H1 (cell line): ENCODE measurements around the gene CLEC14A. TPM values are rescaled to one million over a fixed set of nuclear protein-coding genes. Genes with fewer than 3 reads are reported as not detected.

Experiments used
- CTCF ChIA-PET: fragments of 300-600 bp; sonication (Branson Sonifier 250); formaldehyde crosslinking; loops from one replicate; lab custom pipeline; 2021; ENCODE audit not compliant: partially characterized antibody; lab: Charles Lee
- POLR2A ChIA-PET: fragments of 300-600 bp; sonication (Branson Sonifier 250); formaldehyde crosslinking; loops from one replicate; lab custom pipeline; 2021; ENCODE audit warnings: inconsistent platforms; ENCODE audit not compliant: partially characterized antibody; lab: Charles Lee
- DNase-seq, 2 experiments: peaks; one replicate each; pipeline versions ENCODE4 v3.0.0 to v3.0.0-alpha.2; 2010 to 2022; ENCODE audit warnings: low spot score in 2 of 2, low read depth in 1 of 2, mixed read lengths in 1 of 2
- FAIRE-seq: peaks from 2 replicates; lab custom pipeline; 2011; peaks lifted over from hg19 to GRCh38; lab: Jason Lieb, UNC
- H2AFZ ChIP-seq: 2 replicates; pipeline ENCODE4 v1.8.1; 2012; ENCODE audit warnings: low read length, inconsistent platforms
- H2AK5ac ChIP-seq: 2 replicates; pipeline ENCODE4 v1.6.1; 2013; ENCODE audit warnings: low read depth, low read length
- H2BK120ac ChIP-seq: replicated peaks from 2 replicates; pipeline ENCODE3; 2013; ENCODE audit warnings: low read depth, low read length, inconsistent platforms
- H2BK12ac ChIP-seq: 2 replicates; pipeline ENCODE4 v1.6.1; 2013; ENCODE audit warnings: low read depth, low read length
- H2BK15ac ChIP-seq: 2 replicates; pipeline ENCODE4 v1.6.1; 2013; ENCODE audit warnings: low read length
- H2BK20ac ChIP-seq: 2 replicates; pipeline ENCODE4 v1.6.1; 2013; ENCODE audit warnings: low read length
- H2BK5ac ChIP-seq: 2 replicates; pipeline ENCODE4 v1.6.1; 2013; ENCODE audit warnings: low read depth, low read length
- H3K14ac ChIP-seq: 2 replicates; pipeline ENCODE4 v1.6.1; 2013; ENCODE audit warnings: inconsistent platforms; ENCODE audit not compliant: insufficient read length
- H3K18ac ChIP-seq: 2 replicates; pipeline ENCODE4 v1.6.1; 2013; ENCODE audit warnings: low read length; ENCODE audit errors: extremely low read depth
- H3K23ac ChIP-seq: 2 replicates; pipeline ENCODE4 v1.6.1; 2013; ENCODE audit warnings: inconsistent platforms; ENCODE audit not compliant: insufficient read length
- H3K23me2 ChIP-seq: 2 replicates; pipeline ENCODE4 v1.6.1; 2013; ENCODE audit warnings: low read depth, low read length
- H3K27ac ChIP-seq: 2 replicates; pipeline ENCODE4 v1.6.1; 2011; ENCODE audit warnings: low read depth, low read length, inconsistent platforms
- H3K27me3 ChIP-seq, 4 experiments: replicated peaks in 1 of 4; 1 replicate in 1 of 4; 2 replicates in 3 of 4; pipeline versions ENCODE4 v1.6.1 to v1.8.1; 2011 to 2013; ENCODE audit warnings: low read length in 3 of 4, mild to moderate bottlenecking in 3 of 4, inconsistent platforms in 2 of 4, mixed read lengths in 2 of 4, moderate library complexity in 1 of 4; ENCODE audit not compliant: control insufficient read depth in 3 of 4, insufficient read depth in 3 of 4; ENCODE audit errors: extremely low read depth in 1 of 4
- H3K36me3 ChIP-seq, 4 experiments: 2 replicates each; pipeline versions ENCODE4 v1.6.1 to v1.8.1; 2011 to 2013; ENCODE audit warnings: mild to moderate bottlenecking in 4 of 4, low read length in 3 of 4, moderate library complexity in 2 of 4, control low read depth in 1 of 4, inconsistent platforms in 1 of 4; ENCODE audit not compliant: insufficient read depth in 4 of 4, control insufficient read depth in 2 of 4
- H3K4ac ChIP-seq: replicated peaks from 2 replicates; pipeline ENCODE3; 2013; ENCODE audit warnings: low read length, low read depth, mixed read lengths, inconsistent platforms; ENCODE audit not compliant: insufficient read length
- H3K4me1 ChIP-seq, 4 experiments: replicated peaks in 1 of 4; 1 replicate in 1 of 4; 2 replicates in 3 of 4; pipeline versions ENCODE4 v1.6.1 to v1.8.1; 2011 to 2013; ENCODE audit warnings: low read length in 3 of 4, inconsistent platforms in 2 of 4, mixed read lengths in 1 of 4; ENCODE audit not compliant: insufficient read depth in 4 of 4, control insufficient read depth in 3 of 4
- H3K4me2 ChIP-seq, 2 experiments: 2 replicates each; pipeline versions ENCODE4 v1.6.1 to v1.8.1; 2011 to 2013; ENCODE audit warnings: low read depth in 2 of 2, low read length in 2 of 2, control low read depth in 1 of 2, inconsistent platforms in 1 of 2, mild to moderate bottlenecking in 1 of 2; ENCODE audit not compliant: insufficient read depth in 1 of 2
- H3K4me3 ChIP-seq, 4 experiments: fragments of 200-600, 300-600 bp in 1 of 4; sonication (generic), shearing (Covaris generic), sonication (Bioruptor Twin) in 1 of 4; 2 replicates each; pipeline versions ENCODE4 v1.5.1 to v1.8.1; 2011 to 2016; ENCODE audit warnings: low read length in 4 of 4, low read depth in 3 of 4, control low read depth in 2 of 4, inconsistent platforms in 2 of 4, mild to moderate bottlenecking in 2 of 4, mixed read lengths in 1 of 4, moderate library complexity in 1 of 4; ENCODE audit not compliant: insufficient read depth in 2 of 4; ENCODE audit errors: extremely low read depth in 1 of 4
- H3K56ac ChIP-seq: replicated peaks from 2 replicates; pipeline ENCODE3; 2013; ENCODE audit warnings: low read depth, mild to moderate bottlenecking, mixed read lengths, low read length, inconsistent platforms; ENCODE audit not compliant: insufficient read length
- H3K79me1 ChIP-seq: 2 replicates; pipeline ENCODE4 v1.6.1; 2013; ENCODE audit warnings: low read depth, low read length, control low read depth
- H3K79me2 ChIP-seq, 2 experiments: 2 replicates each; pipeline versions ENCODE4 v1.6.1 to v1.8.1; 2012 to 2013; ENCODE audit warnings: low read length in 2 of 2, mild to moderate bottlenecking in 2 of 2, inconsistent platforms in 1 of 2; ENCODE audit not compliant: insufficient read depth in 2 of 2, control insufficient read depth in 1 of 2
- H3K9ac ChIP-seq, 4 experiments: replicated peaks in 1 of 4; 1 replicate in 1 of 4; 2 replicates in 3 of 4; pipeline versions ENCODE4 v1.6.1 to v1.8.1; 2011 to 2013; ENCODE audit warnings: low read depth in 3 of 4, low read length in 3 of 4, control low read depth in 2 of 4, mild to moderate bottlenecking in 2 of 4, moderate library complexity in 2 of 4, inconsistent platforms in 1 of 4; ENCODE audit errors: extremely low read depth in 1 of 4
- H3K9me3 ChIP-seq, 2 experiments: 2 replicates each; pipeline versions ENCODE4 v1.6.1 to v1.8.1; 2012 to 2013; ENCODE audit warnings: mild to moderate bottlenecking in 2 of 2, moderate library complexity in 2 of 2, control low read depth in 1 of 2, inconsistent platforms in 1 of 2, low read depth in 1 of 2, low read length in 1 of 2, mixed read lengths in 1 of 2; ENCODE audit not compliant: insufficient read depth in 2 of 2
- H4K20me1 ChIP-seq, 2 experiments: replicated peaks in 1 of 2; 2 replicates each; pipeline versions ENCODE3 to v1.8.1; 2011 to 2013; ENCODE audit warnings: inconsistent platforms in 2 of 2, low read length in 2 of 2, mild to moderate bottlenecking in 1 of 2; ENCODE audit not compliant: insufficient read depth in 2 of 2, control insufficient read depth in 1 of 2
- H4K5ac ChIP-seq: 2 replicates; pipeline ENCODE4 v1.6.1; 2013; ENCODE audit warnings: low read length, low read depth, mixed read lengths, inconsistent platforms; ENCODE audit not compliant: insufficient read length
- H4K8ac ChIP-seq: 2 replicates; pipeline ENCODE4 v1.8.0; 2013; ENCODE audit warnings: mild to moderate bottlenecking, moderate library complexity, low read length, inconsistent platforms; ENCODE audit not compliant: insufficient read depth; ENCODE audit errors: extremely low read depth
- H4K91ac ChIP-seq: replicated peaks from 2 replicates; pipeline ENCODE3; 2013; ENCODE audit warnings: low read length, mixed read lengths, inconsistent platforms; ENCODE audit not compliant: insufficient read length
- BACH1 ChIP-seq: IDR thresholded peaks from 2 replicates; pipeline ENCODE4 v1.6.1; 2012; ENCODE audit warnings: low read length, improper control_type of control experiment
- EZH2 ChIP-seq: fragments of 200-600 bp; sonication (generic); IDR thresholded peaks from 2 replicates; pipeline ENCODE4 v1.7.1; 2012; ENCODE audit warnings: low read depth, mild to moderate bottlenecking, moderate library complexity, low read length, inconsistent platforms; ENCODE audit not compliant: severe bottlenecking
- HDAC2 ChIP-seq, 2 experiments: fragments of 300-600 bp in 1 of 2; sonication (generic) in 1 of 2; IDR thresholded peaks; 2 replicates each; pipeline ENCODE4 v1.6.1; 2011 to 2012; ENCODE audit warnings: low read depth in 2 of 2, low read length in 2 of 2, mild to moderate bottlenecking in 2 of 2, moderate library complexity in 2 of 2, borderline replicate concordance in 1 of 2, inconsistent platforms in 1 of 2
- JUN ChIP-seq: IDR thresholded peaks from 2 replicates; pipeline ENCODE4 v1.6.1; 2011; ENCODE audit warnings: low read depth, mild to moderate bottlenecking, improper control_type of control experiment, low read length
- RNF2 ChIP-seq: fragments of 200-900, 300-1000 bp; sonication (generic); IDR thresholded peaks from 2 replicates; pipeline ENCODE4 v1.7.1; 2016; ENCODE audit warnings: borderline replicate concordance, low read depth, mild to moderate bottlenecking, antibody characterized with exemption, low read length; ENCODE audit not compliant: poor library complexity, severe bottlenecking; ENCODE audit errors: missing control alignments
- ZNF274 ChIP-seq: IDR thresholded peaks from 2 replicates; pipeline ENCODE4 v1.7.0; 2012; ENCODE audit warnings: low read length, borderline replicate concordance; ENCODE audit errors: extremely low read depth
- WGBS, 2 experiments: shearing (Covaris generic) in 1 of 2; methylation state at CpG; one replicate each; pipeline versions ENCODE4 v1.1.6 to v1.1.7; 2013 to 2015; ENCODE audit warnings: low lambda C conversion rate in 2 of 2, mixed read lengths in 2 of 2, inconsistent platforms in 1 of 2, low coverage in 1 of 2, missing lambda C conversion rate in 1 of 2; ENCODE audit not compliant: insufficient replicate concordance in 2 of 2, insufficient coverage in 1 of 2, insufficient read length in 1 of 2; ENCODE audit errors: extremely low coverage in 1 of 2, missing lambda C conversion rate in 1 of 2; 5-methylcytosine and 5-hydroxymethylcytosine counted together
- polyA plus RNA-seq, 7 experiments: library from polyadenylated mRNA; depleted of rRNA in 3 of 7; stranded (reverse) in 5 of 7; unstranded in 2 of 7; fragments of >200 nt in 5 of 7; fragments of 200-250 nt in 2 of 7; gene quantifications; 1 replicate in 5 of 7; 2 replicates in 1 of 7; 4 replicates in 1 of 7; pipeline versions ENCODE4 v1.2.1 to v1.2.3, GENCODE V29; 2011 to 2013; ENCODE audit warnings: missing spikeins in 2 of 7, mixed read lengths in 2 of 7
- total RNA-seq: library from RNA; stranded (reverse); fragmentation: NEBNext Ultra II Directional; extraction: Animal tissue kit (Norgen Biotek cat#: 25700); gene quantifications from 2 replicates; pipeline ENCODE4 v1.2.1, GENCODE V29; 2021

Gene CLEC14A
- total and polyA plus RNA-seq, 2 of the 8 experiments (the other 6 are each of a cell fraction or from before 2014, with no cell fraction given), result 0.09 to 0.13 TPM

GRCh38 chr14:38262844-38263243 is 7.0 kb upstream of the CLEC14A start:
- Histone ChIP-seq H3K56ac (no peak overlapping the region), H3K9me3 (no peaks in the 10 kb centered on the region), H2BK5ac (no peak overlapping the region), H3K4ac (no peak overlapping the region), H3K23ac (no peak overlapping the region), H4K91ac (no peak overlapping the region), H3K23me2 (no peaks in the 10 kb centered on the region), H3K9ac (no peak overlapping the region), H2BK20ac (no peak overlapping the region), H2BK15ac (no peak overlapping the region), H3K79me2 (no peaks in the 10 kb centered on the region), H2AFZ (no peak overlapping the region), H3K27ac (no peak overlapping the region), H4K20me1 (no peaks in the 10 kb centered on the region), H3K14ac (no peak overlapping the region), H3K27me3 (peaks cover 0 to 2% (median under 1%) of the 10 kb centered on the region in 4 experiments; a peak in 3 of 7 replicates), H4K5ac (no peak overlapping the region), H2BK12ac (no peak overlapping the region), H3K36me3 (no peaks in the 10 kb centered on the region), H3K4me3 (no peak overlapping the region), H3K4me1 (no peaks in the 10 kb centered on the region), H3K79me1 (no peaks in the 10 kb centered on the region), H4K8ac (no peak overlapping the region), H2BK120ac (no peak overlapping the region), H3K4me2 (no peak overlapping the region), H3K18ac (no peak overlapping the region), H2AK5ac (no peak overlapping the region)
- DNase-seq, result no peak
- TF ChIP-seq RNF2 (no peak), ZNF274 (no peak), BACH1 (no peak), JUN (no peak), EZH2 (no peak), HDAC2 (IDR thresholded peaks at IDR 0.05; ENCODE audit: borderline replicate concordance in 1 of 2, low read depth in 2 of 2, low read length in 2 of 2) (no peak)
- WGBS, 2 experiments, result 93% methylated on average over 4 of the region's 4 CpGs; no CpG with 5 or more reads in 1 of the 2 experiments
- FAIRE-seq, result peak; percentile 7
- POLR2A ChIA-PET, result no interaction called here
- CTCF ChIA-PET, result interaction anchor here (0.7 kb wide), 1 partner anchor 142 kb away, joined by 3 read pairs; no protein-coding TSS in a partner anchor
